ENCODE measurements around the gene IQSEC1. TPM values are rescaled to one million over a fixed set of nuclear protein-coding genes. Genes with fewer than 3 reads are reported as not detected.
A peak's percentile ranks its signal among the peaks of the same experiment; 100 is the strongest.

IQSEC1 gene
- total and polyA plus RNA-seq, 10 of the 15 experiments (the other 5 are each of a cell fraction or from before 2014, with no cell fraction given): 0.92 to 55.2 (median 8.5) TPM

GRCh38 chr3:12996181-12996506 lies 77.1 kb downstream of the IQSEC1 start:
- no peaks in the 10 kb centered on the region for H4K20me1 ChIP-seq (ENCODE audit: control insufficient read depth, insufficient read depth)
- no TSS peak for BruUV-seq (replicated peaks)
- POLR2A ChIA-PET: interaction anchor here (1.3 to 6.3 kb wide), 5 partner anchors 14 to 88 kb away, joined by 4 to 65 read pairs (median 5); no protein-coding TSS in a partner anchor
- H3K27me3 ChIP-seq (replicated peaks in 1 of 2; ENCODE audit: control insufficient read depth in 2 of 2, insufficient read depth in 2 of 2, low read length in 1 of 2): no peaks in the 10 kb centered on the region
- DNase-seq (ENCODE audit: low read depth, low spot score) (no peak), ATAC-seq (no peak), FAIRE-seq (no peak)
- peak overlapping the region; percentile 11; the same call in 1 of the 2 replicates for H3K9ac ChIP-seq (ENCODE audit: control insufficient read depth, insufficient read depth, low read length)
- H2AFZ ChIP-seq (ENCODE audit: control insufficient read depth, low read depth, low read length): no peak overlapping the region
- in situ Hi-C loops (cut with MboI) (no loop called here), intact Hi-C loops (cut with micrococcal nuclease; ENCODE audit: unreplicated experiment) (loop anchor here (5.0 kb wide), 1 partner anchor 76 kb away; the partner anchor contains the start of gene IQSEC1)
- no peaks in the 10 kb centered on the region; the same call in 2 of the 3 replicates for H3K9me3 ChIP-seq (replicated peaks; ENCODE audit: control insufficient read depth, insufficient read depth, low read length)
- peaks cover 73% of the 10 kb centered on the region for H3K79me2 ChIP-seq (ENCODE audit: control insufficient read depth, insufficient read depth, low read length)
- peaks cover 3 to 19% of the 10 kb centered on the region in 2 experiments for H3K36me3 ChIP-seq (ENCODE audit: control insufficient read depth in 2 of 2, insufficient read depth in 2 of 2, low read length in 1 of 2)
- TF ChIP-seq TARDBP (IDR thresholded peaks at IDR 0.05; ENCODE audit: borderline replicate concordance) (no peak), SMARCA5 (IDR thresholded peaks at IDR 0.05) (no peak), SREBF1 (IDR thresholded peaks at IDR 0.05; ENCODE audit: low read length) (no peak), SPI1 (IDR thresholded peaks at IDR 0.05; ENCODE audit: borderline replicate concordance, insufficient read depth, low read depth, low read length) (peak; percentile 72; the same call in 1 of the 2 replicates), EP300 (IDR thresholded peaks at IDR 0.05; ENCODE audit: borderline replicate concordance in 1 of 2, control insufficient read depth in 1 of 2, low read depth in 2 of 2, low read length in 2 of 2) (no peak), ZNF384 (IDR thresholded peaks at IDR 0.05; ENCODE audit: borderline replicate concordance, low read depth, low read length) (no peak)
- TF ChIP-seq, protein P1, sequence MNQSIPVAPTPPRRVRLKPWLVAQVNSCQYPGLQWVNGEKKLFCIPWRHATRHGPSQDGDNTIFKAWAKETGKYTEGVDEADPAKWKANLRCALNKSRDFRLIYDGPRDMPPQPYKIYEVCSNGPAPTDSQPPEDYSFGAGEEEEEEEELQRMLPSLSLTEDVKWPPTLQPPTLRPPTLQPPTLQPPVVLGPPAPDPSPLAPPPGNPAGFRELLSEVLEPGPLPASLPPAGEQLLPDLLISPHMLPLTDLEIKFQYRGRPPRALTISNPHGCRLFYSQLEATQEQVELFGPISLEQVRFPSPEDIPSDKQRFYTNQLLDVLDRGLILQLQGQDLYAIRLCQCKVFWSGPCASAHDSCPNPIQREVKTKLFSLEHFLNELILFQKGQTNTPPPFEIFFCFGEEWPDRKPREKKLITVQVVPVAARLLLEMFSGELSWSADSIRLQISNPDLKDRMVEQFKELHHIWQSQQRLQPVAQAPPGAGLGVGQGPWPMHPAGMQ (IDR thresholded peaks at IDR 0.05; ENCODE audit: borderline replicate concordance): no peak
- WGBS (ENCODE audit: insufficient coverage, insufficient replicate concordance, low lambda C conversion rate, missing lambda C conversion rate): 9% methylated on average over 2 of the region's 2 CpGs
- peak overlapping the region; percentile 44 for H3K4me2 ChIP-seq (ENCODE audit: control insufficient read depth, insufficient read depth)
- CTCF ChIA-PET: interaction anchor here (1.0 to 4.9 kb wide), 12 partner anchors 8 to 154 kb away, joined by 3 to 57 read pairs (median 5); partner anchors contain the start of gene RPL32
- H3K4me1 ChIP-seq (ENCODE audit: control insufficient read depth, insufficient read depth, low read length): peaks cover 41% of the 10 kb centered on the region
- RAD21 ChIA-PET (ENCODE audit: unreplicated experiment): interaction anchor here (1.5 to 4.3 kb wide), 3 partner anchors 12 to 51 kb away, joined by 4 to 43 read pairs (median 14); no protein-coding TSS in a partner anchor
- H3K4me3 ChIP-seq: no peak overlapping the region
- SMC1A ChIA-PET (ENCODE audit: uncharacterized antibody, unreplicated experiment): interaction anchor here (0.8 to 4.1 kb wide), 10 partner anchors 9 to 126 kb away, joined by 3 to 14 read pairs (median 4); no protein-coding TSS in a partner anchor
- peak overlapping the region; percentile 39; the same call in 1 of the 2 replicates for H3K27ac ChIP-seq (ENCODE audit: control insufficient read depth, insufficient read depth)

Measured in GM12878 (cell line).